H1 (cell line): ENCODE data around the gene MAP7D2. TPM values are rescaled to one million over a fixed set of nuclear protein-coding genes. Genes with fewer than 3 reads are reported as not detected.

Source experiments
- CTCF ChIA-PET: fragments of 300-600 bp; sonication (Branson Sonifier 250); formaldehyde crosslinking; loops from one replicate; lab custom pipeline; 2021; ENCODE audit not compliant: partially characterized antibody; lab: Charles Lee
- POLR2A ChIA-PET: fragments of 300-600 bp; sonication (Branson Sonifier 250); formaldehyde crosslinking; loops from one replicate; lab custom pipeline; 2021; ENCODE audit warnings: inconsistent platforms; ENCODE audit not compliant: partially characterized antibody; lab: Charles Lee
- DNase-seq, 2 experiments: peaks; one replicate each; pipeline versions ENCODE4 v3.0.0 to v3.0.0-alpha.2; 2010 to 2022; ENCODE audit warnings: low spot score in 2 of 2, low read depth in 1 of 2, mixed read lengths in 1 of 2
- FAIRE-seq: peaks from 2 replicates; lab custom pipeline; 2011; peaks lifted over from hg19 to GRCh38; lab: Jason Lieb, UNC
- H2AFZ ChIP-seq: 2 replicates; pipeline ENCODE4 v1.8.1; 2012; ENCODE audit warnings: low read length, inconsistent platforms
- H2AK5ac ChIP-seq: 2 replicates; pipeline ENCODE4 v1.6.1; 2013; ENCODE audit warnings: low read depth, low read length
- H2BK120ac ChIP-seq: replicated peaks from 2 replicates; pipeline ENCODE3; 2013; ENCODE audit warnings: low read depth, low read length, inconsistent platforms
- H2BK12ac ChIP-seq: 2 replicates; pipeline ENCODE4 v1.6.1; 2013; ENCODE audit warnings: low read depth, low read length
- H2BK15ac ChIP-seq: 2 replicates; pipeline ENCODE4 v1.6.1; 2013; ENCODE audit warnings: low read length
- H2BK20ac ChIP-seq: 2 replicates; pipeline ENCODE4 v1.6.1; 2013; ENCODE audit warnings: low read length
- H2BK5ac ChIP-seq: 2 replicates; pipeline ENCODE4 v1.6.1; 2013; ENCODE audit warnings: low read depth, low read length
- H3K14ac ChIP-seq: 2 replicates; pipeline ENCODE4 v1.6.1; 2013; ENCODE audit warnings: inconsistent platforms; ENCODE audit not compliant: insufficient read length
- H3K18ac ChIP-seq: 2 replicates; pipeline ENCODE4 v1.6.1; 2013; ENCODE audit warnings: low read length; ENCODE audit errors: extremely low read depth
- H3K23ac ChIP-seq: 2 replicates; pipeline ENCODE4 v1.6.1; 2013; ENCODE audit warnings: inconsistent platforms; ENCODE audit not compliant: insufficient read length
- H3K23me2 ChIP-seq: 2 replicates; pipeline ENCODE4 v1.6.1; 2013; ENCODE audit warnings: low read depth, low read length
- H3K27ac ChIP-seq: 2 replicates; pipeline ENCODE4 v1.6.1; 2011; ENCODE audit warnings: low read depth, low read length, inconsistent platforms
- H3K27me3 ChIP-seq, 4 experiments: replicated peaks in 1 of 4; 1 replicate in 1 of 4; 2 replicates in 3 of 4; pipeline versions ENCODE4 v1.6.1 to v1.8.1; 2011 to 2013; ENCODE audit warnings: low read length in 3 of 4, mild to moderate bottlenecking in 3 of 4, inconsistent platforms in 2 of 4, mixed read lengths in 2 of 4, moderate library complexity in 1 of 4; ENCODE audit not compliant: control insufficient read depth in 3 of 4, insufficient read depth in 3 of 4; ENCODE audit errors: extremely low read depth in 1 of 4
- H3K36me3 ChIP-seq, 4 experiments: 2 replicates each; pipeline versions ENCODE4 v1.6.1 to v1.8.1; 2011 to 2013; ENCODE audit warnings: mild to moderate bottlenecking in 4 of 4, low read length in 3 of 4, moderate library complexity in 2 of 4, control low read depth in 1 of 4, inconsistent platforms in 1 of 4; ENCODE audit not compliant: insufficient read depth in 4 of 4, control insufficient read depth in 2 of 4
- H3K4ac ChIP-seq: replicated peaks from 2 replicates; pipeline ENCODE3; 2013; ENCODE audit warnings: low read length, low read depth, mixed read lengths, inconsistent platforms; ENCODE audit not compliant: insufficient read length
- H3K4me1 ChIP-seq, 4 experiments: replicated peaks in 1 of 4; 1 replicate in 1 of 4; 2 replicates in 3 of 4; pipeline versions ENCODE4 v1.6.1 to v1.8.1; 2011 to 2013; ENCODE audit warnings: low read length in 3 of 4, inconsistent platforms in 2 of 4, mixed read lengths in 1 of 4; ENCODE audit not compliant: insufficient read depth in 4 of 4, control insufficient read depth in 3 of 4
- H3K4me2 ChIP-seq, 2 experiments: 2 replicates each; pipeline versions ENCODE4 v1.6.1 to v1.8.1; 2011 to 2013; ENCODE audit warnings: low read depth in 2 of 2, low read length in 2 of 2, control low read depth in 1 of 2, inconsistent platforms in 1 of 2, mild to moderate bottlenecking in 1 of 2; ENCODE audit not compliant: insufficient read depth in 1 of 2
- H3K4me3 ChIP-seq, 4 experiments: fragments of 200-600, 300-600 bp in 1 of 4; sonication (generic), shearing (Covaris generic), sonication (Bioruptor Twin) in 1 of 4; 2 replicates each; pipeline versions ENCODE4 v1.5.1 to v1.8.1; 2011 to 2016; ENCODE audit warnings: low read length in 4 of 4, low read depth in 3 of 4, control low read depth in 2 of 4, inconsistent platforms in 2 of 4, mild to moderate bottlenecking in 2 of 4, mixed read lengths in 1 of 4, moderate library complexity in 1 of 4; ENCODE audit not compliant: insufficient read depth in 2 of 4; ENCODE audit errors: extremely low read depth in 1 of 4
- H3K56ac ChIP-seq: replicated peaks from 2 replicates; pipeline ENCODE3; 2013; ENCODE audit warnings: low read depth, mild to moderate bottlenecking, mixed read lengths, low read length, inconsistent platforms; ENCODE audit not compliant: insufficient read length
- H3K79me1 ChIP-seq: 2 replicates; pipeline ENCODE4 v1.6.1; 2013; ENCODE audit warnings: low read depth, low read length, control low read depth
- H3K79me2 ChIP-seq, 2 experiments: 2 replicates each; pipeline versions ENCODE4 v1.6.1 to v1.8.1; 2012 to 2013; ENCODE audit warnings: low read length in 2 of 2, mild to moderate bottlenecking in 2 of 2, inconsistent platforms in 1 of 2; ENCODE audit not compliant: insufficient read depth in 2 of 2, control insufficient read depth in 1 of 2
- H3K9ac ChIP-seq, 4 experiments: replicated peaks in 1 of 4; 1 replicate in 1 of 4; 2 replicates in 3 of 4; pipeline versions ENCODE4 v1.6.1 to v1.8.1; 2011 to 2013; ENCODE audit warnings: low read depth in 3 of 4, low read length in 3 of 4, control low read depth in 2 of 4, mild to moderate bottlenecking in 2 of 4, moderate library complexity in 2 of 4, inconsistent platforms in 1 of 4; ENCODE audit errors: extremely low read depth in 1 of 4
- H3K9me3 ChIP-seq, 2 experiments: 2 replicates each; pipeline versions ENCODE4 v1.6.1 to v1.8.1; 2012 to 2013; ENCODE audit warnings: mild to moderate bottlenecking in 2 of 2, moderate library complexity in 2 of 2, control low read depth in 1 of 2, inconsistent platforms in 1 of 2, low read depth in 1 of 2, low read length in 1 of 2, mixed read lengths in 1 of 2; ENCODE audit not compliant: insufficient read depth in 2 of 2
- H4K20me1 ChIP-seq, 2 experiments: replicated peaks in 1 of 2; 2 replicates each; pipeline versions ENCODE3 to v1.8.1; 2011 to 2013; ENCODE audit warnings: inconsistent platforms in 2 of 2, low read length in 2 of 2, mild to moderate bottlenecking in 1 of 2; ENCODE audit not compliant: insufficient read depth in 2 of 2, control insufficient read depth in 1 of 2
- H4K5ac ChIP-seq: 2 replicates; pipeline ENCODE4 v1.6.1; 2013; ENCODE audit warnings: low read length, low read depth, mixed read lengths, inconsistent platforms; ENCODE audit not compliant: insufficient read length
- H4K8ac ChIP-seq: 2 replicates; pipeline ENCODE4 v1.8.0; 2013; ENCODE audit warnings: mild to moderate bottlenecking, moderate library complexity, low read length, inconsistent platforms; ENCODE audit not compliant: insufficient read depth; ENCODE audit errors: extremely low read depth
- H4K91ac ChIP-seq: replicated peaks from 2 replicates; pipeline ENCODE3; 2013; ENCODE audit warnings: low read length, mixed read lengths, inconsistent platforms; ENCODE audit not compliant: insufficient read length
- CBX5 ChIP-seq: fragments of 300-800, 300-1000 bp; sonication (generic); IDR thresholded peaks from 2 replicates; pipeline ENCODE4 v1.7.1; 2016; ENCODE audit warnings: antibody characterized with exemption, low read length, low read depth
- CHD2 ChIP-seq: IDR thresholded peaks from 2 replicates; pipeline ENCODE4 v1.6.1; 2012; ENCODE audit warnings: low read length, improper control_type of control experiment
- POU5F1 ChIP-seq: IDR thresholded peaks from 2 replicates; pipeline ENCODE4 v1.6.1; 2011; ENCODE audit warnings: low read depth, mild to moderate bottlenecking, low read length, moderate library complexity
- RFX5 ChIP-seq: IDR thresholded peaks from 2 replicates; pipeline ENCODE4 v1.6.1; 2011; ENCODE audit warnings: low read depth, low read length, improper control_type of control experiment, borderline replicate concordance
- SAP30 ChIP-seq: fragments of 300-600 bp; sonication (generic); IDR thresholded peaks from 2 replicates; pipeline ENCODE4 v1.7.1; 2012; ENCODE audit warnings: low read length, moderate library complexity, mild to moderate bottlenecking, inconsistent platforms; ENCODE audit not compliant: insufficient read depth, insufficient replicate concordance
- SP4 ChIP-seq: IDR thresholded peaks from 2 replicates; pipeline ENCODE4 v1.6.1; 2012; ENCODE audit warnings: low read length, inconsistent platforms
- whole genome bisulfite sequencing, 2 experiments: shearing (Covaris generic) in 1 of 2; methylation state at CpG; one replicate each; pipeline versions ENCODE4 v1.1.6 to v1.1.7; 2013 to 2015; ENCODE audit warnings: low lambda C conversion rate in 2 of 2, mixed read lengths in 2 of 2, inconsistent platforms in 1 of 2, low coverage in 1 of 2, missing lambda C conversion rate in 1 of 2; ENCODE audit not compliant: insufficient replicate concordance in 2 of 2, insufficient coverage in 1 of 2, insufficient read length in 1 of 2; ENCODE audit errors: extremely low coverage in 1 of 2, missing lambda C conversion rate in 1 of 2; 5-methylcytosine and 5-hydroxymethylcytosine counted together
- polyA plus RNA-seq, 7 experiments: library from polyadenylated mRNA; depleted of rRNA in 3 of 7; stranded (reverse) in 5 of 7; unstranded in 2 of 7; fragments of >200 nt in 5 of 7; fragments of 200-250 nt in 2 of 7; gene quantifications; 1 replicate in 5 of 7; 2 replicates in 1 of 7; 4 replicates in 1 of 7; pipeline versions ENCODE4 v1.2.1 to v1.2.3, GENCODE V29; 2011 to 2013; ENCODE audit warnings: missing spikeins in 2 of 7, mixed read lengths in 2 of 7
- total RNA-seq: library from RNA; stranded (reverse); fragmentation: NEBNext Ultra II Directional; extraction: Animal tissue kit (Norgen Biotek cat#: 25700); gene quantifications from 2 replicates; pipeline ENCODE4 v1.2.1, GENCODE V29; 2021

MAP7D2 gene
- total and polyA plus RNA-seq, 2 of the 8 experiments (the other 6 are each of a cell fraction or from before 2014, with no cell fraction given), result 0.65 to 0.83 TPM

- Histone ChIP-seq H4K5ac (no peak overlapping the region), H3K9ac (no peak overlapping the region), H2BK5ac (no peak overlapping the region), H3K4me3 (no peak overlapping the region), H2BK120ac (no peak overlapping the region), H2BK15ac (no peak overlapping the region), H3K9me3 (no peaks in the 10 kb centered on the region)
- DNase-seq, result no peak
- FAIRE-seq, result no peak
- TF ChIP-seq CHD2 (no peak), CBX5 (no peak), SP4 (no peak), RFX5 (no peak), POU5F1 (no peak), SAP30 (no peak)
- TF ChIP-seq, all 59 proteins: peak for 0
- H3K4me1 ChIP-seq, result no peaks in the 10 kb centered on the region
- no peaks in the 10 kb centered on the region for H3K79me1 ChIP-seq
- no peaks in the 10 kb centered on the region for H3K27me3 ChIP-seq
- no peaks in the 10 kb centered on the region for H4K20me1 ChIP-seq
- peaks cover 0 to 11% (median 0%) of the 10 kb centered on the region in 4 experiments; a peak in 2 of 8 replicates for H3K36me3 ChIP-seq
- CTCF ChIA-PET, result interaction anchor here (0.9 kb wide), 1 partner anchor 48 kb away, joined by 3 read pairs; no protein-coding TSS in a partner anchor
- POLR2A ChIA-PET, result no interaction called here
- no peak overlapping the region for H4K8ac ChIP-seq
- no peak overlapping the region for H2BK12ac ChIP-seq
- H3K14ac ChIP-seq, result no peak overlapping the region
- H3K18ac ChIP-seq, result no peak overlapping the region
- H3K56ac ChIP-seq, result no peak overlapping the region
- H3K27ac ChIP-seq, result no peak overlapping the region
- H2AK5ac ChIP-seq, result no peak overlapping the region
- H3K23ac ChIP-seq, result no peak overlapping the region
- H2BK20ac ChIP-seq, result no peak overlapping the region
- no peaks in the 10 kb centered on the region for H3K23me2 ChIP-seq
- H4K91ac ChIP-seq, result no peak overlapping the region
- no peak overlapping the region for H3K4ac ChIP-seq
- no peaks in the 10 kb centered on the region for H3K79me2 ChIP-seq
- 96% methylated on average over 4 of the region's 6 CpGs; no CpG with 5 or more reads in 1 of the 2 experiments for WGBS, 2 experiments
- no peak overlapping the region for H2AFZ ChIP-seq
- no peak overlapping the region for H3K4me2 ChIP-seq
Observed at GRCh38 chrX:19968276-19968675, 148.4 kb downstream of the MAP7D2 start.
